GM18505 (cell line): ENCODE measurements around the gene AKAP4.

Source experiments
- ATAC-seq: cut with Tn5 transposase; IDR thresholded peaks from one replicate; pipeline ENCODE4 v1.9.1; 2021; ENCODE audit not compliant: unreplicated experiment
- POLR2A ChIP-seq: IDR thresholded peaks from 4 replicates; pipeline ENCODE4 v1.6.1; 2011; ENCODE audit warnings: borderline replicate concordance; ENCODE audit not compliant: insufficient read depth, insufficient read length; ENCODE audit errors: extremely low read depth

The AKAP4 gene

DNA sequence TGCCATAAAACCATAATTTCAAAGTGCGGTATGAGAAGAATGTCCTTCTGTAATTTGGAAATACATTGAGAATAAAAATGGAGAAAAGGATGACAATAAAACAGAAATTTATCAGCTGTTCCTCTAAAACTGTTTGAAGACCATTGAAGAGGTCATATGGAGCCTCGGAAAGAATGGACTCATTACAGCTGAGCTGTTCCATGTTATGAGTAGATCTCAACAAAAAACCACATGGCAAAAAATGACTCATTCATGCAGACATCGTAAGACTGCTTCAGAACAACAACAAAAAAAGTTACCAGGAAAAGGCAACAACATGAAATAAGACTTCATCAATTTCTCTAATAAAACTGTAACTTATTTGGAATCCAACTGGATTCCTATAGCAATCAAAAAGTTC is 39.7 kb downstream of the AKAP4 start:
- no peak for ATAC-seq
- no peak for TF ChIP-seq POLR2A

DNA sequence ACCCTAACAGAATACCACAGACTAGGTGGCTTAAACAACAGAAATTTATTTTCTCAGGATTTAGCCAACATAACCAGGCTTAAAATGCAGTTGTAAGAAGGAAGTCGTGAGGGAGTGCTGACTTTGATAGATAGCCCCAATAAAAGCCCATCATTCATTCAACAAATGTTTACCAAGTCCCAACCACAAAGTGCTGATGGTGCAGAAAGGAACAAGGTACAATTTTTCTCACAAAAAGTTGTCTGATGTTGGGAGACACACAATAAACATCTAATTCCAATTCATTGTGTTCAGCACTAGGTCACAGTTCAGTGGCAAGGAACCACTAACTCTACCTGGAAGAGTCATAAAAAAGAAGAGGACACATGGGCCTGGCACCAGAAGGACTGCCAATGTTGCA is 42.2 kb downstream of the AKAP4 start:
- ATAC-seq: no peak
- TF ChIP-seq POLR2A: no peak

DNA sequence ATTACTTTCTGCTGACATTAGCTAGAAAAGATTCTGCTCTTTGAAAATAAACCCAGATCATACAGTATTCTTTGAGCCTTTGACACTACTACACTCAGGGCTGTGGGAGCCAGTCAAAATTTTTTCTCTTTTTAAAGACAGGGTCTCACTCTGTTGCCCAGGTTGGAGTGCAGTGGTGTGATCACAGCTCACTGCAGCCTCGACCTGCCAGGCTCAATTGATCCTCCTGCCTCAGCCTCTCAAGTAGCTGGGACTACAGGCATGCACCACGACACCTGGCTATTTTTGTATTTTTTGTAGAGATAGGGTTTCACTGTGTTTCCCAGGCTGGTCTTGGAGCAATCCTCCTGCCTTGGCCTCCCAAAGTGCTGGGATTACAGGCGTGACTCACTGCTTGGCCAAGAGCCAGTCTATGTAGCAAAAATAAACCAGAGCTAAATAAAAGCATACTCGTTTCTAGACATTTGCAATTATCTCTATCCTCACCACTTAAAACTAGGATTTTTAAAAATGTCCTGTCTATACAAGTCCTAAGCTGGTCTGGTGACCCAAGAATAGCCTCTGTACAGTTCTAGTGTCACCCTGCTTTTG is 43.2 kb downstream of the AKAP4 start:
- TF ChIP-seq POLR2A: no peak
- ATAC-seq: no peak

DNA sequence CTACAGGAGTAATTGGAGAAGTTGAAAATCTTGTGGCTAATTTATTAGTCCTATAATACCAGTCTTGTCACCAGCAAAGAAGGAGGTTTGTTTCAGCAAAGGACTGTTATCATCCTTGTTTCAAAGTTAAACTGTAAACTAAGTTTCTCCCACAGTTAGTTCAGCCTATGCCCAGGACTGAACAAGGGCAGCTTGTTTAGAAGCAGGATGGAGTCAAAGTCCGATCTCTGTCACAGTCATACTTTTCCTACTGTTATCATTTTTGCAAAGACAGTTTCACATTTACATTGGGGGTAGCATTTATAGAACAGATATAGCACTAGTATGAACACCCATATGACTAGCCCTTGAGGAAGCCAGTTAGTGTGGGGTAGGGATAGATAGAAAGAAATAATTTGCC is 46.4 kb downstream of the AKAP4 start:
- TF ChIP-seq POLR2A: no peak
- ATAC-seq: no peak

DNA sequence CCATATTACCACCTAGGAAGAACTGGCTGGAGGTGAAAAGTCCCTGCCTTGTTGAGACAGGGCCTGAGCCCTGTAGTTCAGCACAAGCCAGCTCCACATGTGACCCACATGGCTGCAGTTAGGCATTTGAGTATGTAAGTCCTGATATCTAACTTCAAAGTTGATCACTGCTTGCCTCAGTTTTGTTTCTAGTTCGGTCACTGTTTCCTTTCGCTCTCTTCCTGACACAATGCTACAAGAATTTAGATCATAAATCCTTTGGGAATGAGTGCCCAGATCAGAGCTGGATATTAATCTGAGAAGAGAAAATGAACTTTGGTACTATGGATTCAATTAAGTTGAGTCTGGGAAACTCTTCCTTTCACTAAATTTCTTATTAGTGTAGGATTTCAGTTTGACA is 48.4 kb downstream of the AKAP4 start:
- ATAC-seq: no peak
- TF ChIP-seq POLR2A: no peak

DNA sequence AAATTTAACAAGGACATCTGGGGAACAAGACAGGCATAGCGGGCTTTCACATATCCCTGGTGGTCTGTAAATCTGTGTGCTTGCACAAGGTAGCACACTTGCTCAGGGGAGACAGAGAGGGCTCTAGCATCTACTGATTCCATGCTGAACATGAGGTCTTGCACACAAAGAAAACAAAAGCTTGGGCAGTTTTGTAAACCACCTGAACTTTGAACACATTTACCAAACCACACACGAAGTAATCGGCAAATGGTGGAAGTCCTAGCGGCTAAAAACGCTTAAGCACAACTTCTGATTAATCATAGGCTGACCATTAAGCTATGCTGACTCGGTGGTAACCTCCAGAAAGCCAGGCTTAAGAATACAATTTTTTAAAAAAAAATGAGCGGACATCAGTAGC is 52.8 kb downstream of the AKAP4 start:
- no peak for TF ChIP-seq POLR2A
- ATAC-seq: no peak
